T-helper 9 cell (primary cell): ENCODE data around the gene CEP89.
"Not testable (repeated sequence)": the region's sequence is repeated elsewhere in the genome, so short reads cannot be mapped to it uniquely, and the experiment has no call there.

ENCODE experiments used
- DNase-seq: peaks from one replicate; pipeline ENCODE4 v3.0.0-alpha.2; 2020

The CEP89 gene

GRCh38 chr19:32890841-32891240, 80.9 kb downstream of the CEP89 start:
- no peak for DNase-seq

GRCh38 chr19:32890326-32890725, 81.4 kb downstream of the CEP89 start:
- DNase-seq: no peak

DNA sequence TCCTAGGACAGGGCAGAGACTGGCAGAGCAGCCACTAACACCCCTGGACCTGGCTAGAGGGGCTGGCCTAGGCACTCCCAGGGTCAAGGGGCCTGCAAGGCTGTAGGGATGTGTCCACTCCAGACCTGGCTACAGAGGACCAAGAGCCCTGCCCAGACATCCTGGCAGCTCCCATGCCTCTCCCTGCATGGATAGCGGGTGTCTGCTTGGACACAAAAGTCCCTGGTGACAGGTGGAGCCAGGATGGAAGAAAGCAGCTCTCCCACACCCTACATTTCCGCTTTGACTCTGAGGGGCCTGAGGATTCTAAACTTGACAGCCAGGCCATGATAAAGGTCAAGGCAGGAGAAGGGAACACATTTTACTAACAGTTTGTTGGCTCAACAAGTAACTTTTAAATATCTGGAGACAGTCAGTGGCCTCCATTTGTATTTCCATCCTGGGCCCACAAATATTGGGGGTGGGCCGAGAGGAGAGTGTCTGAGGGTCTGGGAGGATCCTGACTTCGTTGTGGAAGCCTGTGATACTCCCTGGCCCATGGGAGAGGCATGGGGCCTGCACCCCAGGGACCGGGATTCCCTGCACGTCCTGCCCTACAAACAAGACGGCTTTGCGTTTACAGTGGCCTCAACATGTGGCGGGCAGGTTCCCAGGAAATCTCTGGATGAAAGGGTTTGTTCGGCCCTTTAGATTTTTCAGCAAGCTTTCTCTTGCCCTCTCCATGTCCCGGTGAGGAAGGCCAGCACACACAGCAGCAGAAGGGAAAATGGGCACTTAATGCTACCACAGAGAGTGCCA, 82.4 kb downstream of the CEP89 start:
- no peak for DNase-seq

DNA sequence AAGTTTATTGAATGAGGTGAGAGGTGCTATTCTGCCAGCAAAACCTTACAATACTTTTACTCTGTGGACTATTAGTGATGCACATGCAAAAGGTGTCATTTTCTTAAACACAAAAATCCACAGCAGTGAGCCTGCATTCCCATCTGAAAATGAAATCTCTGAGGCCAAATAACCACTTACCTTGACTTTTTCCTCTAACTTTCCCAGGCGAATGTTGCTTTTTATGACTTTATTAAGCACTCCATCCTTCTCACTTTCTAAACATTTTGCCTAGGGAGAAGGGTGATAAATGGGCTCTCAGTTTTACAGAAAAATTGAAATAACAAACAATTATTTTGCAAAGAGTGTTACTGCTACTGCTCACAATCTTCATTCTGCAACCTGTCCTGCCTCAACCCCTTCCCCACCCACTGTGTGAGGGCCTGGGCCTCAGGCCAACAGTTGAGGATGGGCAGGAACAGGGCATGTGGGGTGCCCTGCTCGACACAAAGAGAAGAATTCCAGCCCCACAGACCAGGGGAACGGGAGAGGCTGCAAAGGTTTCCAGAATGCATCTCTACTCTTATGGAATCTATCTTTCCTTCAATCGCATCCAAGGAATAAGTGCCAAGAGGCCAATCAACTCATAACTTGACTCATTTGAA, 84.1 kb downstream of the CEP89 start:
- DNase-seq: no peak

GRCh38 chr19:32886241-32886640, 85.5 kb downstream of the CEP89 start:
- DNase-seq: no peak

DNA sequence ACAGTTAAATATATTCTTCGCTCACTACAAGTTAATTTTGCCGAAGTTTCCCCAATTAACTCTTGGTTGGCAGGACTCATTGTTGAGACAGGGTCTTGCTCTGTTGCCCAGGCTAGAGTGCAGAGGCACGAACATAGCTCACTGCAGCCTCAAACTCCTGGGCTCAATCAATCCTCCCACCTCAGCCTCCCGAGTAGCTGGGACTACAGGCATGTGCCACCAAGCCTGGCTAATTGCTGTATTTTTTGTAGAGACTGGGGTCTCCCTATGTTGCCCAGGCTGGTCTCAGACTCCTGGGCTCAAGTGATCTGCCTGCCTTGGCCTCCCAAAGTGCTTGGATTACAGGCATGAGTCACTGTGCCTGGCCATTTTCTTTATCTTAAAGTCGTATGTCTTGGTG, 86.5 kb downstream of the CEP89 start:
- DNase-seq: not testable (repeated sequence)

DNA sequence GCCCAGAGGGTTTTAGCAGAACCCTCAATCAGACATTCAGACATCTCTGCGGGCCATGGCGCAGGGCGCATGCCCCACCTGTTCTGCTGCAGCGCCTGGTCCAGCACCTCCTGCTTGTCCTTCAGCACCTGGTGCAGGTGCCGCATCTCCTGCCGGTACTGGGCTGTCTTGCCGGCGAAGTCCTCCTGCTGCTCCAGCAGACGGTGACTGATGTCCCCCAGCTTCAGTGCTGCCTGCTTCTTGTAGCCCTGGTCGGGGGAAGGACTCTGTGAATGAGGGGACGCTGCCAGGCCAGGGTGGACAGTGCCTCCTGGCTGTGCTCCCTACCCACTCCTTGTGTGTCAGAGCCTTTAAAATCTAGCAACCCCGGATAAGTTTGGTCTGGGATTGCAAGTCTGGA, 90.0 kb downstream of the CEP89 start:
- DNase-seq: no peak

- no peak for DNase-seq
Measured at GRCh38 chr19:32880622-32881021, 91.1 kb downstream of the CEP89 start.

DNA sequence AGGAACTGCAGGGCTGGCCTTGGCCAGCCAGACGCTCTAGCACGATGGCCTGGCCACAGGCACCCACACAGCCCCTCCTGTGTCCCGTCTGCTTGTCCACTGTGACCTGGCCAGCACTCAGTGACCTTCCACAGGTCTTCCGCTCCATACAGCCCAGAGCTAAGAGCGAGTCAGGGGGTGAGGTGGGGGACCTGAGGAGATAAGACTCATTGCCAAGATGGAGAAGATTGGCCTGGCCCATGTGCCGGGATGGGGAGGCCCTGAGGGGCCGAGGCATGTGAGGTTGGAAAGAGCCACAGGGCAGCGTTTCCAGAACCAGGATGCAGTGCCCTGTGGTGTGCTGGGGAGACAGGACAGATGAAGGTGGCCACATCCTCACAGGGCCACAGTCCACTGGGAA, 92.0 kb downstream of the CEP89 start:
- DNase-seq: no peak

DNA sequence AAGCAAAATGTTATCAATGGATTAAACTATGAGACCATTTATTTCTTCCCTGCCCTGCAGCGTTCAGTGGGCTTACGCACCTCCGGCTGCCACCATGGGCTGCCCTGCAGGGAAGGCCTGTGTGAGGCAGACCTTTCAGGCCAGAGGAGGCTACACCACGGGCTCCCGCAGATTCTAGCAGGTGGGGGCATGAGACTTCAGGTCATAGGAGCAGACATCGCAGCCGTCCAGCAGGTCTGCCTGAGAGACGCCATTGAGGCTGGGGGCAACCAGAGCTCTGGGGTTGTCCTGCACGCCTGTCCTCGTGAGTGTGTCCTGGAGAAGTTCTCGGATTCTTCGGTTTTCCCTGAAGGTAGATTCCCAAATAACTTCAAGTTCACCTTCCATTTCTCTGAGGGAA, 92.8 kb downstream of the CEP89 start:
- no peak for DNase-seq

DNA sequence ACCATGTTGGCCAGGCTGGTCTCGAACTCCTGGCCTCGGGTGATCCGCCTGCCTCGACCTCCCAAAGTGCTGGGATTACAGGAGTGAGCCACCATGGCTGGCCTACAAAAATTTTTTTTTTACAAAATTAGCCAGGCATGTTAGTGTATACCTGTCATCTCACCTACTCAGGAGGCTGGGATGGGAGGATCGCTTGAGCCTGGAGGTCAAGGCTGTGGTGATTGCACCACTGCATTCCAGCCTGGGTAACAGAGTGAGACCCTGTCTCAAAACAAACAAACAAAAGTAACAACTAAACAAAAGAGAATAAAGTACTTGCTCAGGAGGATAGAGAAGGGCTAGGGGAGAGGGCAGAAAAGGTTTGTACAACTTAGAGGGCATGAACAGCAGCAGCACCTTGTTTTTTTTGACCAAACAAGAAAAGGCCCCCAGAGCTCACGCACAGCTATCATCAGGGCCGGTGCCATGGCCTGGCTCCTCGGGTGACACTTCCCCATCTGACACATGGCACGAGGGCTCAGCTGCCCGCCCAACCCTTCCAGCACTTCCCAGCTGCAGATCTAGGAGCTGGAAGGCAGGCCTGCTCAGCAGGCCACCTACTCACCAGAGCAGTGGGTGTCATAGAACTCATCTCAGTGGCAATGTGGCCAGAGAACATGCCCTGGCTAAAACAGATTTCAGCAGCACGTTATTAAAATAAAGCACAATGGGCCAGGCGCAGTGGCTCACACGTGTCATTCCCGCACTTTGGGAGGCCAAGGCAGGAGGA, 93.6 kb downstream of the CEP89 start:
- no peak for DNase-seq

- no peak for DNase-seq
Measured at GRCh38 chr19:32877323-32877912, 94.3 kb downstream of the CEP89 start.

GRCh38 chr19:32876919-32877285, 94.9 kb downstream of the CEP89 start:
- DNase-seq: no peak

DNA sequence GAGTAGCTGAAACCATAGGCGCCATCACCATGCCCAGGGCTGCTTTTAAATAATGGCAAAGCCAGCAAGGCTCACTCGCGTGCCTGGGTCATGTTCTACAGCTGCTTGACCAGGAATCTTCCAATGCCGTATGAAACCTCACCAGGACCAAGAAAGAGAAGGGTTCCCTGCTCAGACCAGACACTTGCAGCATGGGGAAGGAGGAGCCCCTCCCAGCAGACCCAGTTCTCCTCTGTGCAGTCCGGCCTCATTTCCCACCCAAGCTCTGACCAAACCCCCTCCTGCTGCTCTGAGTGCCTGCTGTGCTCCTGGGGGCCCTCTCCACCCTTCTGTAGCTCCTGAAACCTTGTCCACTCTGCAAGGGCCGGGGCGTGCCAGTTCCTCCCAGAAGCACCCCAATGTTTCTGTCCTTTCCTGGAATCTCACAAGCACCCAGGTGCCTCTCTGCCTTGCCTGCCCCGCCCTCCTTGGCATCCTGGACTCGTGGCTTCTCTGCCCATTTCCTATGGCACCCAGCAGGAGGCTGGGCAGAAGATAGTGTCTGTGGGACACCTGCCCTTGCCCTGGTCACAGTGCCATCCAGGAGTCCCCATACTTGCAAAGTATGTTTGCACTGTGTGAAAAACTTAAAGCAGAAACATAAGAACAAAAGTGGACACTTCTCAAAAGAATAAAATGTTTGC, 95.4 kb downstream of the CEP89 start:
- no peak for DNase-seq

- no peak for DNase-seq
Measured at GRCh38 chr19:32875428-32875827, 96.3 kb downstream of the CEP89 start.

DNA sequence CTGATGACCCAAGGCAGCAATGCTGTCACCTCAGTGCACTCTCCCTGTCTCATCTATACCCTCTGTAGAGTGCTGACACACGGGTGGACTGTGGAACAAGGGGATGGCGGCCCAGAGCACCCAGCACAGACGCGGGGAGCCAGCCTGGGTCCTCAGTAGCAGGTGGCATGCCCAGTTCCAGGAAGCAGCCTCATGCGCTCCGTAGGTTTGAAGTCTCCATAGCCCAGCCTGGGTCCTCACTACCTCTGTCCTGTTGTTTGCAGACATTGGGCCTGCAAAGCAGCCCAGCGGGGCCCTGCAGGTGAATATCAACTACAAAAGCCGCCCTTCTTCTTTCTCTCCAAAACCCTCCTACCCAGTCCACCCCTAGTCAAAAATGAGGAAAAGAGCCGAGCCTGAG, 97.2 kb downstream of the CEP89 start:
- DNase-seq: no peak

DNA sequence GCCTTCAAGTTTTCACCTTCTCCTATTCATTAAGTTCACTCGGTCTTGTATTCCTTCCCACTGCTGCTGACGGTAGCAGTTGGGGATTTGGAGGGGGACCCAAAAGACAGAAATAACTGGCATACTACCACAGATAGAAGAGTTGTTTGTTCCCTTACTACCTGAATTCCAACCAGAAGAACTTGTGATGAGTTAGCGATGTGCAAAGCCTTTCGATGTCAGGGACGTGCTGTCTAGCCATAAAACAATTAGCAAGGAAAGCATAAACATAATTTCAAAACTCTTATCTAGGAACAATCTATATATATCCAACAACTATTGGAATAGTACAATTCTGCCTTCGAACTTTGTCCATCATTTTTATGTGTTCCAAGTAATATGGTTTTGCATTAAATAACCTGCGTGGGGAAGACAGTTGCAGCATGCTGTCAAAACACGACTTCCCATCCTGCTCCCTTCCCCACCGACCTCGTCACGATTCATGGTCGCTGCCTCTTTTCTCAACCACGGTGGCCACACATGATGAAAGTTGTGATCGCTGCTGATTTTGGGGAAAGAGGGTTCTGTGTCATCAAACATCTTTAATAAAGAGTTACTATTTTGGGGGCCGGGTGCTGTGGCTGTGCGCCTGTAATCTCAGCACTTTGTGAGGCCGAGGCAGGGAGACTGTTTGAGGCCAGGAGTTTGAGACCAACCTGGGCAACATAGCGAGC, 98.4 kb downstream of the CEP89 start:
- DNase-seq: no peak

- no peak for DNase-seq
Measured at GRCh38 chr19:32872391-32872790, 99.4 kb downstream of the CEP89 start.

GRCh38 chr19:32870981-32871451, 100.7 kb downstream of the CEP89 start:
- DNase-seq: no peak

GRCh38 chr19:32869966-32870573, 101.7 kb downstream of the CEP89 start:
- DNase-seq: no peak

- DNase-seq: no peak
Measured at GRCh38 chr19:32869369-32869965, 102.3 kb downstream of the CEP89 start, which contains the start of gene SLC7A9. TSS of gene SLC7A9 (minus strand) at chr19:32869767. CDS start at chr19:32868534, 1,233 bp downstream.
